HG03378 (cell line): ENCODE data around the gene CAMKMT.

Source experiments
- ATAC-seq: cut with Tn5 transposase; IDR thresholded peaks from one replicate; pipeline ENCODE4 v1.9.1; 2021; ENCODE audit warnings: mild to moderate bottlenecking, moderate library complexity; ENCODE audit not compliant: unreplicated experiment

Gene CAMKMT

DNA sequence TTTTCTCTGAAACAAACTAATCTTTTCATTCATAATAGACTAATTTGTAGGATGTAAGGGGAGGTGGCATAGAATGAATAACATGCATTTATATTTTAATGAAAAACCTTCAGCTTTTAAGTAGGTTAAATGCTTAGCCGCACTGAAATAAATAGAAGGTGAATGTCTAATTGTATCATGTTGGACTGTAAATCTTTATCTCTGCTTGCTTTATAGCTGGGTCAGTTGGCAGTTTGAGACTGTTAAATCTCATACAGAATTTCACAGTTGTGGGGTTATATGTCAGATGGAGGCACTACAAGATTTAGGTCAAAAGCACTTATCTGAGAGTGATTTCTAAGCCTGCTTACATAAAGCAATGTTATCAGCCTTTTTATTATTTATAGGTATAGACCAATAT is 405.0 kb downstream of the CAMKMT start:
- no peak for ATAC-seq

- ATAC-seq = no peak
Observed at GRCh38 chr2:44767691-44768090, 405.9 kb downstream of the CAMKMT start.

DNA sequence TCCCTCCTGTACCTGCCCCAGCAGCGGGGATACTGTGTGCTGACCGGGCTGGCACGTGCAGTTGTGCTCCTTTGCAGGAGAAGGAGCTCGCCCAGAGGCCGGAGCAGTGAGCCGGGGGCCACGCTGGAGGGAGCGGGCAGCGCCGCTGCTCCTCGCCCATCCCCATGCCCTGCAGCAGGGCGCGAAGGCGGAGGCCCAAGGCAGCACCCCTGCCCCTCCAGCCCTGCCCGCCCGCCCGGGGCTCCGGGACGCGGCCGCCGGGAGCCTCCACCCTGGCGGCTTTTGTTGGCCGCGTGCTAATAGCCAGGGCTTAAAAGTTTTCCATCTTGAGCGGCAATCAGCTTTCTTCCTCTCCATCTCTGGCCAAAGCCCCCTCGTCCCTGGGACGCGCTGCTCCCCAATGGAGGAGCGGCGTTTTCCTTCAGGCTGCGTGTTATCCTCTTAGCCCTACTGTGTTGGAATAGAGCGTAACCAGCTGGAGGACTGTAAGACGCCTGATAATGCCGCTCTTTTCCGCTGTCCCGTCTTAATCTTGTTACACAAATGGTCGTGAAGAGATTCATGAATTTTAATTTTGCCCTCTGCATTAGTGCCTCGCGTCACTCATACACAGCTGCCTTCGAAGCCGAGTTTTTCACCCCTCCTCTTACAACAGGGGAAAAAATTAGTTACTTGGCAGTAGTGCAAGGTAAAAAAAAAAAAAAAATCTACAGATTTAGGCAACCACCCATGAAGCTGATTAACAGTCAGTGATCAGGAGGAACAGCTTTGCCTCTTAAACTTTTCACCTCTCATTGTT is 406.9 kb downstream of the CAMKMT start:
- ATAC-seq = no peak

- ATAC-seq = no peak
Observed at GRCh38 chr2:44769349-44770011, 407.7 kb downstream of the CAMKMT start.

DNA sequence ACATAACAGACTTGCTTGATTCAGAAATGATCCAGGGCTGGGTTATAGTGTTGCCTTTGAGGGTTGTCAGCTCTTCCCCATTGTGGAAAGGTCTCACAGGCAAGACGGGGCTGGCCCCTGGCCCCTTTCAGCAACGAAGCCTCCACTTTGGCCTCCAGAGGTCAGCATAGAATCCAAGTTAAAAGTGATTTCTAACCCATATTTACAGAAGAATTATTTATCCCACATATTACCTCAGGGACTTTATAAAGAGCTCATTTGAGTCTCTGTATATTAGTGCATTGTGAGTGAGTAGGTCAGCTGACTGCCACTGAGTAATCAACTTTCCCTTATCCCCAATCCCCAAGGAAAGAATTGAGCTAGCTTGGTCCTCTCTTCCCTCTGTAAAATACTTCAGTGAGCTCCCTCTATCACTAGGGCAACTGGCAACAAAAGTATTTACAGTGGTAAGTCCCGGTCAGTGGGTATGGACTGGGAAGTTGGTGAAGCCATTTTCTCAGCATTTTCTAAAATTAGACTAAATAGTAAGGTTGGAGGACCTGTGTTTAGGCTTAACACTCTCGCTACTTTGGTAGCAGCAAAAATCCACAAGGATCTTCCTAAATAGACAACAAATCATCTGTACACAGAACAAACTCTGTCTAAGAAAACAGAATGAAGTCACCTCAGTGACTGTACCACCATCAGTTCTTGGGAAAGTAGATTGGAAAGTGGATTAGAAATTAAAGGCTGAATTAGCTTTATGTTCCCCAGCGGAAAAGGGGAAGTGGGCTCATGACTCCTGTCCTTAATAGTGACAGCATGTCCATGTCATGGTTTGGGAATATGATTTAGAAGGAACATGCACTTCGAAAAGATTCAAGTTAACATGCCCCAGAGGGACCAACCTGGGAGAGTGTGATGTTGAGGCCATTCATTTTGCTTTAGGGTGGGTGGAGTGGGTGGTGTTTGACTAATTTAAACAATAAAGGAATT is 408.8 kb downstream of the CAMKMT start:
- no peak for ATAC-seq

DNA sequence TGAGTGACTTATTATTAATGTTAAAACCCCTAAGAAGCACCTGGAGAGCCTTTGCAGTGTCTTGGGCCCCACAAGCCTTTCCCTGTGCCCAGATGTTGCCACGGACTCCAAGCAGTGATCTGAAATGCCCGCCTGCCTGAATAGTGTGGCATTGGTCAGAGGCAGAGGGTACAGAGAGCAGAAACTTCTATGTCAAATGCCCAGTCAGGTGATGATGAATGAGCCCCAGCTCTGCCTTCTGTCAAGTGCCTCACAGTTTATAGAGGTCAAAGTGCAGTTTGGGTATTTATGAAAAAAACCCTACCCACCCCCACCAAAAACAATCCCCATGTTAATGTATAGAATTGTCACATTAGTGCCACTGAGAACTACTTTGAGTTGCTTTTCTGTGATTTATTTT is 409.8 kb downstream of the CAMKMT start:
- ATAC-seq = no peak

DNA sequence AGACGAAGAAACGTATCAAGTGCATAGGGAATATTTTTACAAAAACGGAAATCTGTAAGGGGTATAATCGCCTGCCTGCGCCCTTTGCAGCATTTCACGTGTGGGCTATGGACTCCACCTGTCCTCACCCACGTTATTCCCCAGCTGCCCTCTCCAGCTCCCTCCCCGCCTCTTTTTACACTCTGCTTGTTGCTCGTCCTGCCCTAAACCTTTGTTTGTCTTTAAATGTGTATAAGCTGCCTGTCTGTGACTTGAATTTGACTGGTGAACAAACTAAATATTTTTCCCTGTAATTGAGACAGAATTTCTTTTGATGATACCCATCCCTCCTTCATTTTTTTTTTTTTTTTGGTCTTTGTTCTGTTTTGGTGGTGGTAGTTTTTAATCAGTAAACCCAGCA is 410.4 kb downstream of the CAMKMT start:
- no peak for ATAC-seq

DNA sequence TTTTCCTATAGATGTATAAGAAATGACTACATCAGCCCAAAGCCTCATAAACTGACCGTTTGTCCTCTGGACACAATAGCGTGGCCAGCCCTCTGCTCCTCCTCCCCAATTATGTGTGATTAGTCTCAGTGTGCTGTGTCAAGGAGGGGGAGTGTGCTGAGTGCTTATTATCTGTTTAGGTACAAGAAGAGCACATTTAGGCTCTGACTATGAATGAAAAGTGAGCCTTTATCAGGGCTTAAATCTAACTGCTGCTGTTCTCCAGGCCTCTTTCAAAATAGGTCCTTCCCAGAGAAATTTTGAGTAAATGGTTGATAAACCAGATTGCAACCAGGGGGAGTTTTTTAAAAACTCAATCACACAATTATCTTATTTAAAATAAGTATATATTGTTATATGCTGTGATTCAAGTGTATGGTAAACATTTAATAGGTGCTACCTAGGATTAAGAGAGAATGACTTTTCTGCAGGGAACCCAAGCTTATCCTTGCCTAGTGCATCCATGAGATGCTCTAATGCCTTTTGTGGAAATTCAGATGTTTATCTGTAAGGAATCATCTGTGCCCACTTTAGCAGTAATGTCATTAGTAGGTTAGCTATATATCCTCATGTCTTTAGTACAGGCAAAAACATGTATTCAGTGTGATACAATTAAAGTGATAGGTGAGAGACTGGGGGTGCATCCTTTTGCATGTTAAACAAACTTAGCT is 411.1 kb downstream of the CAMKMT start:
- no peak for ATAC-seq

DNA sequence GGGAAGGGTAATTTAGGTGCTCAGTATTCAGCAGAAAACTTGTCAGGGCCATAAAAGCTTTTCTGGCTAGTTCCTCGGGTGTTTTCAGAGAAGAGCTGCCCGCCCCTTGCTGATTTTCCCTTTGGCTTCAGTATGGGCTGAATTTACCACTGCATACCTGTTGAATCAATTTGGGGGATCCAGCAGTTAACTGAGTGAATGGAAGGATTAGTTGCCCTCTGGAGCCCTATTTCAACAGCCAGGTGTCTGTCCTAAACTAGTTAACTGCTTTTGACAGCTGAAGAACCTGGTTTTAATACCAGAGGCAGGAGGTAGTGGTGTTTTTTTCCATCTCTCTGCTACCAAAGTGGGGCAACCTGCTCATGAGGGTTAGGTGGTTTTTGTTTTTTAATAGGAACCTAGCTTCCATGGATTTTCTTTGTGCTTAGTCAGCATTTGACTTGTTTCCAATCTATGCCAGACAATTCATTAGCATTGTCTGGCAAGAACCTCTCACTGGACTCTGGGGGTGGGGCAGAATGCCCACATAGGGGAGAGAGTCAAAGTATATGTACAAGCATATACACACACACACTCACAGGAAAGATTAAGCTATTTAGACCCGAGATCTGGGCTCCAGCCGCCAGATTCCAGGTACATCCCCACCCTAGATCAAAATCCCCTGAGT is 413.2 kb downstream of the CAMKMT start:
- no peak for ATAC-seq

DNA sequence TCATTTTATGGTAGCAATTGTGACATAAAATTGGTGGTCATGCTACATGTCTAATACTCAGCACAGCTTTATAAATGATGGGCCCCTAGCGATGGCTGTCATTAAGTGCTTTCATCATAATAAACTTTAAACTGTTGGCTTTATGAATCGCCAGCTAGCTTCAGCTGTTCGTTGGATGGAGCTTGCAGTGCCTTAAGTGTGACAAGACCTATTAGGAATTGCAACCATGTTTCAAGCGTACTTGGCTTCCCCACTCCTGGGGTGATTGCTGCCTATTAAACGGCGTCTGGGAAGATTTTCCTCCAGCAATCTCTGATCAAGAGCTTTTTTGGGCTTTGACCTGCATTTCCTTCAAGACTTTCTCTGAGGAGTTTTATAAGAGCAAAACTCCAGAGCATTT is 415.3 kb downstream of the CAMKMT start:
- ATAC-seq = no peak

- ATAC-seq = no peak
Observed at GRCh38 chr2:44777537-44777936, 415.8 kb downstream of the CAMKMT start.

DNA sequence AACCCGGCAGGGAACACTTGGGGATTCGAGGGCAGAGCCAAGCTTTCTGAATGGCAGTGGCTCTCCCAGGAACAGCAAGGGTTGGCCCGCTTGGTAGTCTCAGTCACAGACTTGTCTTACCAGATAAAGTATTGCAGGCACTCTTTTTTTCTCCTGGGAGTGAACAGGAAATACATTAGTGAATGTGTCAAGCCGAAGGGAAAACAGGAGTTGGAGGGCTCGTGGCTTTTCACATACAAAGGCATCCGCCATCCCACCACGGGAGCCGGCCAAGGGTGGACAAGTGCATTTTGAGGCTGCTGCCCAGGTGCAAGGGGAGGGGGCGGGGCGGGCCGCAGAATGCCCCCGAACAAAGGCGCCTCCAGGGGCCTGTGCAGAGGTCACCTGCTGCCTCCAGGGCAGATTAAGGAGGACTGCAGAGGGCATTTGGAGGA is 416.5 kb downstream of the CAMKMT start:
- peak; percentile 32 for ATAC-seq

- peak; percentile 91 for ATAC-seq
Observed at GRCh38 chr2:44778671-44779476, 417.1 kb downstream of the CAMKMT start.

DNA sequence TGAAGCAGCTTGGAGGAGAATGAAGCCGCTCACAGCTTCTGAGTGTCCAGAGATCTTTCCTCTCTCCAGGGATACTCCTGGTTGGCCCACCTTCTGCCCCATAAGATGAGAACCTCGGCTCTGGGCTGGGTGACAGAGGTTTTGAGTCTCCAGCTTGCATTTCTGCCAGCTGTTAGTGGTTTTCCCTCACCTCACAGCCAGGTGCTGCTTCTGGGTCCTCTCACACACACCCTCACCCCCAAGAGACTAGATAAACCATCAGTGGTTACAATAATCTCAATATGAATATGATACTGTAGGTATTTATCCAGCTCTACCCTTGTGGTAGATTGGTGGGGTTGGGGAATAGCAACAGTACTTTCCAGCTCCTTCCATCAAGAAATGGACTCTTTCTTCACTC is 418.0 kb downstream of the CAMKMT start:
- no peak for ATAC-seq

GRCh38 chr2:44780406-44780805 is 418.7 kb downstream of the CAMKMT start:
- no peak for ATAC-seq

GRCh38 chr2:44785433-44785832 is 423.7 kb downstream of the CAMKMT start:
- ATAC-seq = no peak

DNA sequence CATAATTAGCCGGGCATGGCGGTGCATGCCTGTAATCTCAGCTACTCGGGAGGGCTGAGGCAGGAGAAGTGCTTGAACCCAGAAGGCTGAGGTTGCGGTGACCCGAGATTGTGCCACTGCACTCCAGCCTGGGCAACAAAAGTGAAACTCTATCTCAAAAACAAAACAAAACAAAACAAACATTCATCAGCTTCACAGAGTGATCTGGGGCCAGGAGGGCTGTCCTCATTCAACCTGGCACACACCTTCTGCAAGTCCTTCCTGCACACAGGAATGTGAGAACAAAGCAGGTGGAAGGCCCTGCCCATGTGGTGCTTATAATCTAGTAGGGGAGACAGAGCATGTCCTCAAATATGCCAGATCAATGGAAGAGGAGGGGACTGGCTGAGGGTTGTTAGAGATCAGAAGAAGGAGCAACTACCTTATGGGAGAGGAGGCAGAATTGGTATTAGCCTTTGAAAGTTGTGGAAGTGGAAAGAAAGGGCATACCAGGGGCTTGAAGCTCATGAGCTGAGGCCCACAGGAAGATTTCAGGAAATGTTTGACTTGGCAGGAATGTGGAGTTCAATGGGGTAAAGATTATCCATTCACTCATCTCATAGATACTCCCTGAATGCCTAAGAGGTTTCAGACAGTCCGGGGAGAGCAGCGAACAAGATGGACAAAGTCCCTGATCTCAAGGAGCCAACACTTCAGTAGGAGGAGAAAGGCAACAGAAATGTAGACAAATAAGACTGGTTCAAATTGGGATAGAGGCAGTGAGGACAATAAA is 424.5 kb downstream of the CAMKMT start:
- ATAC-seq = no peak

DNA sequence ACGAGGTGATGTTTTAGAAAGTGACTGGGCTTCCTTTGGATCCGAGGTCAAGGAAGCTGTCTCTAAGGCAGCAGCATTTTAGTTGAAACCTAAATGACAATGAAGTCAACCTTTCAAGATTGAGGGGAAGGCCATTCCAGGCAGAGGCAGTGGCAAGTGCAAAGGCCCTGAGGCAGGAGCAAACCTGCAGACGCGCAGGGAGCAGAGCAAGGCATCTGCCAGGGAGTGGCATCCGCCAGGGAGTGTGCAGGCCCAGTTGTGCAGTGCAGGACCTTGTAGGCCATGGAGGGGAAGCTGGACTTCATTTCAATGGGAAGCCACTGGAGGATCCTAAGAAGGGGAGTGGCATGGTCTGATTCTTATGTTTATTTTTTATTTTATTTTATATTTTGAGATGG is 425.1 kb downstream of the CAMKMT start:
- no peak for ATAC-seq

DNA sequence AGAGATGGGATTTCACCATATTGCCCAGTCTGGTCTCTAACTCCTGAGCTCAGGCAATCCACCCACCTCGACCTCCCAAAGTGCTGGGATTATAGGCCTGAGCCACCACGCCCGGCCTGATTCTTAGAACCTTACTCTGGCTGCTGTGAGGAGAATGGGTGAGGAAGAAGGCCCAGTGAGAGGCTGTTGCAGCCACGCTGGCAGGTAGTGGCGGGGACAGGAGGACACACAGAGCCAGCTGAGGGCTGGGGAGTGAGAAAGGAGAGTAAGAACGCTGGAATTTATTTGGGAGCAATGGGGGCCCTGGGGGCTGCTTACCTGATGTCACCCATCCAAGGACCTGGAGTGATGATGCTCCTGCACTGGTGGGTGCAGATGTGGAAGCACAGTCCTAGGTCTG is 425.9 kb downstream of the CAMKMT start:
- ATAC-seq = no peak
